NB4 (cell line): ENCODE results near the gene LHB.
"Not testable (repeated sequence)": the region's sequence is repeated elsewhere in the genome, so short reads cannot be mapped to it uniquely, and the experiment has no call there.

ENCODE experiments used
- DNase-seq: peaks from one replicate; pipeline ENCODE4 v3.0.0; 2010; ENCODE audit warnings: low read depth
- H3K4me3 ChIP-seq: one replicate; pipeline ENCODE4 v1.5.1; 2011; ENCODE audit warnings: mild to moderate bottlenecking, low read depth, low read length, moderate library complexity
- MYC ChIP-seq: IDR thresholded peaks from 2 replicates; pipeline ENCODE4 v1.6.1; 2011; ENCODE audit warnings: low read depth, low read length
- POLR2A ChIP-seq: IDR thresholded peaks from 2 replicates; pipeline ENCODE4 v1.6.1; 2011; ENCODE audit warnings: mild to moderate bottlenecking; ENCODE audit not compliant: insufficient read length; ENCODE audit errors: extremely low read depth
- TF ChIP-seq, protein P1 (sequence below): IDR thresholded peaks from 2 replicates; pipeline ENCODE4 v1.6.1; 2011; ENCODE audit warnings: low read depth, low read length
- TF ChIP-seq, protein P2 (sequence below): IDR thresholded peaks from one replicate; pipeline ENCODE4 v1.5.1; 2012; ENCODE audit warnings: low read depth, low read length

LHB gene

DNA sequence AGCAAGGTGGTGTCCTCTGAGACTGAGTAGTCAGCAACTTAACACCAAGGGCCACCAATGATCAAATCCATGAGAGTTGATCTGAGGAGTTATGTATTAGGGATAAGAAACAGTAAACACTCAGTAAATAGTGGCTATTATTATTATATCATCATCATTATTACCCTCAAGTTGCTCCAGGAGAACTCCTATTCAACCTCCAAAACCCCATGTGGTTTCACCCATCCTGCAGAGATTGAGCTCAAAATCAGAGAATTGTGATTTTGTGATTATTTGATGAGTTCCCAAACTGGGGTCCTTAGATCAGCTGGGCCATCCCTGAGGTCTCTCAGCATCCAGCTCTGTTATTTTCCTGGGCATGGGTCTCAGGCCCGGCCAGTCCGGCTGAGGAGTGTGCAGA is 44.1 kb upstream of the LHB start:
- TF ChIP-seq, protein P1, sequence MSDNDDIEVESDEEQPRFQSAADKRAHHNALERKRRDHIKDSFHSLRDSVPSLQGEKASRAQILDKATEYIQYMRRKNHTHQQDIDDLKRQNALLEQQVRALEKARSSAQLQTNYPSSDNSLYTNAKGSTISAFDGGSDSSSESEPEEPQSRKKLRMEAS, result no peak
- no peak for TF ChIP-seq POLR2A
- TF ChIP-seq, protein P2, sequence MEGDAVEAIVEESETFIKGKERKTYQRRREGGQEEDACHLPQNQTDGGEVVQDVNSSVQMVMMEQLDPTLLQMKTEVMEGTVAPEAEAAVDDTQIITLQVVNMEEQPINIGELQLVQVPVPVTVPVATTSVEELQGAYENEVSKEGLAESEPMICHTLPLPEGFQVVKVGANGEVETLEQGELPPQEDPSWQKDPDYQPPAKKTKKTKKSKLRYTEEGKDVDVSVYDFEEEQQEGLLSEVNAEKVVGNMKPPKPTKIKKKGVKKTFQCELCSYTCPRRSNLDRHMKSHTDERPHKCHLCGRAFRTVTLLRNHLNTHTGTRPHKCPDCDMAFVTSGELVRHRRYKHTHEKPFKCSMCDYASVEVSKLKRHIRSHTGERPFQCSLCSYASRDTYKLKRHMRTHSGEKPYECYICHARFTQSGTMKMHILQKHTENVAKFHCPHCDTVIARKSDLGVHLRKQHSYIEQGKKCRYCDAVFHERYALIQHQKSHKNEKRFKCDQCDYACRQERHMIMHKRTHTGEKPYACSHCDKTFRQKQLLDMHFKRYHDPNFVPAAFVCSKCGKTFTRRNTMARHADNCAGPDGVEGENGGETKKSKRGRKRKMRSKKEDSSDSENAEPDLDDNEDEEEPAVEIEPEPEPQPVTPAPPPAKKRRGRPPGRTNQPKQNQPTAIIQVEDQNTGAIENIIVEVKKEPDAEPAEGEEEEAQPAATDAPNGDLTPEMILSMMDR, result no peak
- TF ChIP-seq MYC, result no peak

DNA sequence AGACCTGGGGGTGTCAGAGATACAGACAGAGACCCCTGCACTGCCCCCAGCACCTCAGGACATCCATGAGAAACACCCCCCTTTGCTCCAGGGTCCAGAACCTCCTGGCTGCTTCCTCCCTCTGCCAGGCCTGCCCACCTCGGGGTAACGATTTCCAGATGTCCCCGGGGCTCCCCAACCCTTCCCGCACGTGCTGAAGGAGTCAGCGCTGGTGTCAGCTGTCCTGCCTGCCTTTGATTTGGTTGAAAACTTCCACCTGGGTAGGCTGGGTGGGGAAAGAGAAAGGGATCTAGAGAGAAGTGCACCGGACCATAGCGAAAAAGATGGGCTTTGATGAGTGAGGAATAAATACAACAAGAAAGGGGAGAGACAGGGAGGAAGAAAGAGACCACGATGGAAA is 42.2 kb upstream of the LHB start:
- no peak for DNase-seq
- TF ChIP-seq MYC (no peak), POLR2A (no peak)
- TF ChIP-seq, protein P2, result no peak
- TF ChIP-seq, protein P1, result no peak
- no peak overlapping the region for H3K4me3 ChIP-seq

More for the DNA sequence above, 44.1 kb upstream of the LHB start:
- no peak overlapping the region for H3K4me3 ChIP-seq
- no peak for DNase-seq

- H3K4me3 ChIP-seq, result no peak overlapping the region
- TF ChIP-seq MYC (no peak), POLR2A (no peak)
- TF ChIP-seq, protein P2, result no peak
- TF ChIP-seq, protein P1, result no peak
- no peak for DNase-seq
These were observed 41.7 kb upstream of the LHB start for GRCh38 chr19:49058562-49058961.

DNA sequence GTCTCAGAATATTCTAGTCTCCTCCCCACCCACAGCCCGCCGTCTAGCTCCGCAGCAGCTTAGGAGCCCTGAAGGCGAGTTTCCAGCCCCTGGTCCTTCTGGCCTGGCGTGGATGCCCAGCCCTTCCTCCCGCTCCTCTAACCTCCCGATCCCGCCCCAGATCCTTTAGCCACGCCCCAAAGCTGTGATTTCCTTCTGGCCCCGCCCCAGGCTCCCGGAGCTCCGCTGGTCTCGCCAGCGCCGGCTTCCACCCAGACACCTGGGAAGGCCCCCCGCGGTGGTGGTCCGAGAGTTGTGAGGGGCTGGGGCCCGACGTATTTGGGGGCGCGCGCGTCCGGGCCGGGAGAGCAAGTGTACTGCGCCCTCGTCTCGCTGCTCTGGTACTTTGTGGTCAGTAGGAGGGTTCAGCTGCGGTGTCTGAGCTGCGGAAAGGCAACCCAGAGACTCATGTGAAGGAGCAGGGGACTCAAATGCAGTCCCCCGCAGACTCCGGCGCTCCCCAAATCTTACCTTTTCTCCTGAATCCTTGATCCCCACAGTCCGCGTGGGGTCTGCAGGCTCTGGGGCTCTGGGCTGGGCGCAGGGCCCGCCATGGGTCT is 40.8 kb upstream of the LHB start, which contains the start of gene CGB7:
CGB7 (minus strand) TSS at position 114 of the 599 bp plus-strand sequence. CDS start 2,374 bp downstream, outside the sequence.
- H3K4me3 ChIP-seq, result no peak within 1 kb of the TSS
- DNase-seq, result no peak
- TF ChIP-seq, protein P1, result no peak
- no peak for TF ChIP-seq MYC
- no peak for TF ChIP-seq POLR2A
- TF ChIP-seq, protein P2, result no peak

DNA sequence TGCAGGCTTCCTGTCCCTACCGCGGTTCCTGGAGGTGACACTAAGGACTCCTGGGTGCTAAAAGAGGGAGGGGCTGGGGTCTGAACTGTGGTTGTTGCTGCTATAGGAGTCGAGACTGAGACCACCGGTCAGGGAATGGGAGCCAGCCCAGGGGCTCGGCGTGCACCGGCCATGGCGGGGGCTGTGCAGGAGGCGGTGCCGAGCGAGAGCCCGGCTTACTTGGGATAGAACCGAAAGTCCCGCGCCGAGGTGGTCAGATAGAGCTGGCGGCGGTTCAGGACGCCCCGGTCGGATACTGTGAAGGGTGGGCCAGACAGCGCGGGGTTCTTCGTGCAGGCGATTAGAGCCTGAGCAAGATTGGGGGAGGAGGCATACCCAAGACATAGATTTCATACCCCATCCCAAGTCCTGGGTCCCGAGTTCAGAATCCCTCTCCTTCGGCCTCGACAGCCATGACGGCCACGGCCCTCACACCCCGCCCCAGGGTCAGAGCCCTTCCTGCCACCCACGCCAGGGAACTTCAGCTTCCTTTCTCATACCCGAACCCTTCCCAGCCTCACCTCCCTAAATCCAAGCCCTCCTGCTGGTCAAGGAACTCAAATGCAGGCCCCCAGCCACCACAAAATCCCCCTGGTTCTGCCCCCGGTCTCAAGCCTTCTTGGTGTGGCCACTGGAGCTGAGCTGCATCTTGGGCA is 40.2 kb upstream of the LHB start:
- not testable (repeated sequence) for DNase-seq, H3K4me3 ChIP-seq

DNA sequence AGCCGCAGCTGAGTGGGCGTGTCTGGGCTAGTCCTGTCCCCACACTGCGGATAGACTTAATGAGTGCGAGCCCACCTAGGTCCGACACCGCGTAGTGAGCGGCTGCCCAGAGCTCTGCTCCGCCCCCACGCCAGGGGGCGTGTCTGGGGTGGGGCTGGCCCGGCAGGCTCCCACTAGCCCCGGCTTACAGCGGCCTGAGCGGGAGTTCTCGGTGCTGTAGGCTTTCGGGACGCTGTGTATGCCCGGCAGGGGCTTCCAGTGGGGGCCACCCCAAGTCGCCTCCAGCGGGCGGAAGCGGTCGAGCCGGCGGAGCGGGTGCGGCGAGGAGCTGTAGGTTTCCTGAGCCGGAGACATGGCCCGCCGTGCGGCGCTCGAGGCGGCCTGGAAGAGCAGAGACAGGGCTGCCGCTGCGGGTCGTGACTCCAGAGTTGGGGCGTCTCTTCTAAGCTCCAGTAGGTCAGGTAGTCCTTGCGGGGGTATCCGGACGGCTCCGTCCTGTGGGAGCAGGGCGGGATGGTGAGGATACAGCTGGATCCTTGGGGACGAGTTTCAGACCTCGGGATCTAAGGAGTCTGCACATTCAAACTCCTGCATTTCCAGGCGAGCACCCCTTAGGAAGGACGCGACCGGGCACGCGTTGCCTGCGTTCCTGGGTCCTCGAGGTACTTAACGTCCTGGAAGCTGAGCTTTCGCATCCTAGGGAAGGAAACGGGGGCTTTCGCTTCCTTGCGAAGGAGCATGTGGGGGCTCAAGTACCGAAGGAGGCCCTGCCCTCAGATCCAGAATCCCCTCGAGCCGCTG is 39.4 kb upstream of the LHB start:
- peak; percentile 79 for DNase-seq
- H3K4me3 ChIP-seq, result no peak overlapping the region
- TF ChIP-seq, protein P2, result peak; percentile 57
- TF ChIP-seq, protein P1, result no peak

DNA sequence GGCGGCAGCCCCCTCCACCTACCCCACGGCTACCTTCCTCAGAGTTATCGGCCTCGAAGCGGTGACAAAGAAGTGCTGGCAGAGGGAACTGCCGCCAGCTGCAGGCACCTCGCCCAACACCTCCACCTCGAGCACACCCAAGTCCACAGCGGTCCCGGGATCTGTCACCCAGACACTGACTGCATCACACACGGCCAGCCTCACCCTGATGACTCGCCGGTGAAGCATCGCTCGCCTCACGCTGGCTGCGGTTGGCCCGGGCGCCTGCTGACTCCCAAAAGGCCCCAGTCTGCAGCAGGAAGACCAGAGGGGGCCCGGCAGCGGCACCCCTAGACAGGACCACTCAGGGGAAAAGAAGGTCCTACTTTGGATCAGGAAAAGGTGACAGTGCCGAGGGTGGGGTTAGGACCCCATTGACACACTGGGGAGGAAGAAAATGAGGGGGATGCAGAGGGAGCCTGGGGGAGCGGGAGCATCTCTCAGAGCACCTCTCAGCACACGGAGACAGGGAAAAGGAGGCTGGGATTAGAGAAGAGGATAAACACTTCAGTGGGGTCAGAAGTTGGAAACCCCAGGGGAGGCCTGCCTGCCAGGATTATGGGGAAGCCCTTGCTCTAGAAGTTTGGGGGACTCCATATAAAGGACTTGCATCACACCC is 33.6 kb upstream of the LHB start:
- DNase-seq, H3K4me3 ChIP-seq: not testable (repeated sequence)

DNA sequence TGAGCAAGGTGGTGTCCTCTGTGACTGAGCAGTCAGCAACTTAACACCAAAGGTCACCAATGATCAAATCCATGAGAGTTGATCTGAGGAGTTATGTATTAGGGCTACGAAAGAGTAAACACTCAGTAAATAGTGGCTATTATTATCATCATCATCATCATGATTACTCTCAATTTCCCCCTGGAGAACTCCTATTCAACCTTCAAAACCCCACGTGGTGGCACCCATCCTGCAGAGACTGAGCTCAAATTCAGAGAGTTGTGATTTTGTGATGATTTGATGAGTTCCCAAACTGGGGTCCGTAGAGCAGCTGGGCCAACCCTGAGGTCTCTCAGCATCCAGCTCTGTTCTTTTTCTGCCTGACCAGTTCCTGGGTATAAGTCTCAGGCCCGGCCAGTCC is 32.9 kb upstream of the LHB start:
- not testable (repeated sequence) for H3K4me3 ChIP-seq

GRCh38 chr19:49049011-49049410 is 32.1 kb upstream of the LHB start, which contains the start of gene CGB8:
Gene CGB8 (minus strand): TSS chr19:49049111. CDS start chr19:49048739, 372 bp downstream.
- not testable (repeated sequence) for H3K4me3 ChIP-seq, DNase-seq

More for the DNA sequence above, 32.9 kb upstream of the LHB start:
- not testable (repeated sequence) for DNase-seq
